OCI-LY1 (cell line): Measurements from ENCODE around the gene ARFGEF2.
A peak's percentile ranks its signal among the peaks of the same experiment; 100 is the strongest.

Source experiments
- H2AFZ ChIP-seq: fragments of 200-600 bp; sonication (generic), shearing (Covaris generic); 2 replicates; pipeline ENCODE4 v1.6.0; 2014; ENCODE audit warnings: antibody characterized with exemption, mild to moderate bottlenecking, low read length
- H3F3A ChIP-seq: fragments of 200-600 bp; sonication (generic), shearing (Covaris generic); 2 replicates; pipeline ENCODE4 v1.6.0; 2014; ENCODE audit warnings: mild to moderate bottlenecking, antibody characterized with exemption, low read length, moderate library complexity; ENCODE audit not compliant: insufficient read depth
- H3K27ac ChIP-seq: fragments of 200-600 bp; sonication (generic); 2 replicates; pipeline ENCODE4 v1.5.1; 2014; ENCODE audit warnings: low read length, mixed run types, mild to moderate bottlenecking, low read depth; ENCODE audit not compliant: poor library complexity, severe bottlenecking
- H3K27me3 ChIP-seq: fragments of 200-600 bp; sonication (generic); 2 replicates; pipeline ENCODE4 v1.6.0; 2014; ENCODE audit warnings: antibody characterized with exemption, mild to moderate bottlenecking, low read length, moderate library complexity; ENCODE audit not compliant: insufficient read depth
- H3K36me3 ChIP-seq: fragments of 200-600 bp; sonication (generic); 2 replicates; pipeline ENCODE4 v1.6.1; 2014; ENCODE audit warnings: mild to moderate bottlenecking, antibody characterized with exemption, low read length, moderate library complexity, mixed read lengths; ENCODE audit not compliant: insufficient read depth
- H3K4me1 ChIP-seq: fragments of 200-600 bp; sonication (generic); 2 replicates; pipeline ENCODE4 v1.5.1; 2014; ENCODE audit warnings: mild to moderate bottlenecking, low read length, moderate library complexity; ENCODE audit not compliant: insufficient read depth, severe bottlenecking
- H3K4me2 ChIP-seq: fragments of 200-600 bp; sonication (generic), shearing (Covaris generic); 2 replicates; pipeline ENCODE4 v1.6.1; 2014; ENCODE audit warnings: low read length
- H3K4me3 ChIP-seq: fragments of 200-600 bp; sonication (generic); 2 replicates; pipeline ENCODE4 v1.5.1; 2014; ENCODE audit warnings: low read length, low read depth, mild to moderate bottlenecking, mixed read lengths; ENCODE audit not compliant: poor library complexity, severe bottlenecking
- H3K79me2 ChIP-seq: fragments of 200-600 bp; shearing (Covaris generic); 2 replicates; pipeline ENCODE4 v1.6.1; 2016; ENCODE audit warnings: mixed run types, low read length, mixed read lengths; ENCODE audit not compliant: insufficient read depth
- H3K9ac ChIP-seq: fragments of 200-600 bp; sonication (generic), shearing (Covaris generic); 2 replicates; pipeline ENCODE4 v1.6.1; 2014; ENCODE audit warnings: mild to moderate bottlenecking, low read length, mixed read lengths
- H3K9me2 ChIP-seq: fragments of 200-600 bp; sonication (generic), shearing (Covaris generic); 2 replicates; pipeline ENCODE4 v1.6.1; 2014; ENCODE audit warnings: low read depth, mild to moderate bottlenecking, low read length, mixed read lengths
- H3K9me3 ChIP-seq: fragments of 200-600 bp; shearing (Covaris generic); 2 replicates; pipeline ENCODE4 v1.6.1; 2014; ENCODE audit warnings: low read length, mixed read lengths
- H4K20me1 ChIP-seq: fragments of 200-600 bp; sonication (generic), shearing (Covaris generic); 2 replicates; pipeline ENCODE4 v1.6.0; 2016; ENCODE audit warnings: mild to moderate bottlenecking, low read length; ENCODE audit not compliant: insufficient read depth
- CTCF ChIP-seq: fragments of 200-600 bp; sonication (generic), shearing (Covaris generic); IDR thresholded peaks from 2 replicates; pipeline ENCODE4 v1.5.1; 2017; ENCODE audit warnings: mild to moderate bottlenecking, antibody characterized with exemption, low read length, moderate library complexity, mixed read lengths
- EZH2 ChIP-seq: fragments of 200-600 bp; sonication (generic), shearing (Covaris generic); IDR thresholded peaks from 2 replicates; pipeline ENCODE4 v1.8.0; 2017; ENCODE audit warnings: borderline replicate concordance, mixed run types, mild to moderate bottlenecking, antibody characterized with exemption, low read length, moderate library complexity, mixed read lengths

ARFGEF2 gene

DNA sequence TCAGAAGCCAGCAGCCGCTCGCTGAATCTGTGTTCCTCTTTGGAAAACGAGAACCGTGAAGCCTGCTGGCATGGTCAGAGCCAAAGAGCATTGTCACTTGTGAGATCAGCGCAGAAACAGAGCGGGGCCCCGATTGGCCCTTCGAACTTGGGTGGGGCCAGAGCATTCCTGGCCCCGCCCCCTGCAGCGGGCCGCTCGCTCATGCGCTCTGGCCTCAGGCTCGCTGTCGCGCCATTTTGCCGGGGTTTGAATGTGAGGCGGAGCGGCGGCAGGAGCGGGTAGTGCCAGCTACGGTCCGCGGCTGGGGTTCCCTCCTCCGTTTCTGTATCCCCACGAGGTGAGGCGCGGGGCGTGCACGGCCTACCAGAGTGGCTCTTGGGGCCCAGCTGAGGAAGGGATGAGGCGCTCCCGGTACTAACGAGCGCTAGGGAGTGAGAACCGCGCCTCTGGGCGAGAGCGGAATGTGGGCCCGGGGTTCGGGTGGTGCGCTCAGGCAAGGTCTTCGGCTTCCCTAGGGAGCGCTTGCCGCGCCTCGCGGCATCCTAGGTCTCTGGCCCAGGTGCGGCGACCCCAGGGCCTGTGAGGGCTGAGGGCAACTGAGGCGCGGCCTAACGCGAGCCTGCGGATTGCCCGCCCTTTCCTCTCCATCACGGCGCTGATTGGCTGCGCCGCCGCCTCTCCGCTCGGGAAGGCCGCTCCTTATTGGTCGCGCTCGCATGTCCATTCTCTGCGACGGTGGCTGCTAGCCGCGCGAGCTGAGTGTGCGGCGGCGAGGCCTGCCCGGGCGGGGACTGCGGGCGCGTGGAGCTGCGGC lies 124.8 kb downstream of the ARFGEF2 start, which contains the start of gene CSE1L:
TSS of gene CSE1L (plus strand) at position 226 of the 814 bp plus-strand sequence. CDS start 12,152 bp downstream, outside the sequence.
- Histone ChIP-seq H3K27ac (peak within 1 kb of the TSS; percentile 85), H3K4me3 (peak within 1 kb of the TSS; percentile 79), H3K9me2 (no peaks in the 10 kb centered on the region), H3K79me2 (peaks cover 46% of the 10 kb centered on the region), H3F3A (no peaks in the 10 kb centered on the region), H2AFZ (peak within 1 kb of the TSS; percentile 38; the same call in 1 of the 2 replicates), H3K9me3 (no peaks in the 10 kb centered on the region), H3K4me1 (peaks cover 25% of the 10 kb centered on the region), H3K27me3 (no peaks in the 10 kb centered on the region), H3K36me3 (peaks cover 35% of the 10 kb centered on the region), H3K4me2 (peak within 1 kb of the TSS; percentile 87), H3K9ac (peak within 1 kb of the TSS; percentile 87), H4K20me1 (no peaks in the 10 kb centered on the region)
- TF ChIP-seq EZH2 (no peak), CTCF (no peak)

DNA sequence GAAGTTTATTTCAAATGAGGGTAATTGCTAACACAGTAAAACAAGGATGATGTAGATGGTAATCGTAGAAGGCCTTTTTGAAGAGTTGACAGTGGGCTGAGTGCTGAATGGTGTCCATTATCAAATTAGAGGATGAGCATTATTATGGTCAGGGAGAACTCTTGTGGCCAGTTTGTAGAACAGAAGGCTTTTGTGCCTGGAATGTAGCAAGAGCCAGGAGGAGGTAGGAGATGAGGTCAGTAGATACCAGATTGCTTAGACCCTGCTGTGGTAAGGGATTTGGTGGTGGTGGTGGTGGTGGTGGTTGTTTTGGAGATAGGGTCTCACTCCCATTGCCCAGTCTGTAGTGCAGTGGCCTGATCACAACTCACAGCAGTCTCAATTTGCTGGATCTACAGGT lies 130.8 kb downstream of the ARFGEF2 start:
- Histone ChIP-seq H3K79me2 (peaks cover 100% of the 10 kb centered on the region), H3K4me3 (no peak overlapping the region), H3K27me3 (no peaks in the 10 kb centered on the region), H3K4me2 (no peak overlapping the region), H2AFZ (no peak overlapping the region), H3K27ac (no peak overlapping the region), H3K9ac (no peak overlapping the region), H3K9me3 (no peaks in the 10 kb centered on the region), H3K4me1 (peaks cover 51% of the 10 kb centered on the region), H4K20me1 (no peaks in the 10 kb centered on the region; the same call in 1 of the 2 replicates), H3K9me2 (no peaks in the 10 kb centered on the region), H3K36me3 (peaks cover 88% of the 10 kb centered on the region), H3F3A (no peaks in the 10 kb centered on the region)
- TF ChIP-seq EZH2 (no peak), CTCF (no peak)

DNA sequence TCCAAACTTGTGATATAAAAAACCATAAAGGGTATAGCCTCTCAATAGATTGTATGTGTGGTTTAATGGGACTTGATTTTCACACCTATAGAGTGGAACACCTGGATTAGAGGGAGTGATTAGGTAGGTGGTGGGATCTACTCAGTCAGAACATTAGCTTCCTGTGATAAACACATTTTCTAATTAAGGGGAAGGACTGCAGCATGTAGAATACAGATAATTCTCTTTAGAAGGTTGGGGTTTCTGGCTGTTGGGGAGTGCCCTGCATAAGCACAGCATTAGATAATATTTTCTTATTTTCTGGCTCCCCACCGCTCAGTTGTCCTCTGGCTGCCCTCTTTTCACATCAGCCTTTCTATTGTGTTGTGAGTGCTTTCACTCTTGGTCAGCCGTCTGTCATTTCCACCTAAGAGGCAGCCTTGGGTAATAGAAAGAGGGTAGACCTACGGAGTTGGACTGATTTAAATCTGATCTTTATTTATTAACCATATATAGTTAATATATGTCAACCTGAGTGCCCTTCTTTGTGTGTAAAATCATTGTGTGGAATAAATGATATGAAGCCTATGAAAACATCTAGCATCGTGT lies 132.6 kb downstream of the ARFGEF2 start:
- peaks cover 98% of the 10 kb centered on the region for H3K79me2 ChIP-seq
- H3K4me2 ChIP-seq, result peak overlapping the region; percentile 7; the same call in 1 of the 2 replicates
- no peak overlapping the region for H3K9ac ChIP-seq
- no peaks in the 10 kb centered on the region for H3K9me3 ChIP-seq
- no peaks in the 10 kb centered on the region for H3K27me3 ChIP-seq
- no peak overlapping the region for H3K27ac ChIP-seq
- H3K9me2 ChIP-seq, result no peaks in the 10 kb centered on the region
- no peaks in the 10 kb centered on the region; the same call in 1 of the 2 replicates for H3F3A ChIP-seq
- H3K4me1 ChIP-seq, result peaks cover 39% of the 10 kb centered on the region
- TF ChIP-seq CTCF (no peak), EZH2 (no peak)
- peaks cover 91% of the 10 kb centered on the region for H3K36me3 ChIP-seq
- no peak overlapping the region for H3K4me3 ChIP-seq
- peaks cover 3% of the 10 kb centered on the region; the same call in 1 of the 2 replicates for H4K20me1 ChIP-seq
- no peak overlapping the region for H2AFZ ChIP-seq
